SIG-M5 treated with dmso at 0.1 percent for 504 hours (cell line): ENCODE measurements around the gene GREB1.
A peak's percentile ranks its signal among the peaks of the same experiment; 100 is the strongest.

ENCODE experiments used
- DNase-seq: peaks from one replicate; lab custom pipeline; 2025; ENCODE audit not compliant: unreplicated experiment; lab: John Stamatoyannopoulos, UW

GREB1 gene

GRCh38 chr2:11679486-11680181 is 145.8 kb downstream of the GREB1 start:
- DNase-seq = no peak

DNA sequence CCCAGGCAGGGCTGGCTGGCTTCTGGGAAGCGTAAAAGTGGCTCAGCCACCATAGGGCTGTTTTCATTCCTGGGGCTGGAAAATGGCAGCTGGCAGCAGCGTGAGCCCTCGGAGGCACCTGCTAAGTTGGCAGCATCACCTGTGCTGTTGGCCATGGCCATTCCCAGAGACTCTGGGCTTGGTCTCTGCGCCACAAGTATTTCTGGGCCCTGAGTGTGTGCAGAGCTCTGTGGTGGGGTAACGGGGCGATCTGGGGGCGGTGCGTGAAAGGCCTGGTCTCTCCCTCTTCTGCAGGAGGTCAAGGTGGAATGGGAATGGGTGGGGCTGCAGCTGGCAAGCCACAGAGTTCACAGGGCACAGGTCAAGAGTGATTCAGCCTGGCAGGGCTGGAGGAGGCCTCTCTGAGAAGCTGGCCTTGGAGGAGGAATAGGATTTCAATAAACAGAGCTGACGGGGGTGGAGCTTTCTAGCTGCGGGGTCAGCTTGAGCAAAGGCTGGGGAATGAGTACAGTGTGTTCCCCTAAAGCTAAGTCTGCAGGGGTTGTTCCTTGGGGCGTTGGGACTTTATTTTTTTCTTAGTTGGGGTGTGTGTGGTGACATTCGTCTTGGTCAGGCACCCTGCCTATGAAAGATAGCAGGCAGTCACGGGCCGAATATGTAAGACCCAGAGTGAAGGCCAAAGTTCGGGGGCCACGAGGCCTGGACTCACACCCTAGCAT is 146.5 kb downstream of the GREB1 start:
- no peak for DNase-seq

- no peak for DNase-seq
These were observed 147.3 kb downstream of the GREB1 start for GRCh38 chr2:11680901-11681721.

DNA sequence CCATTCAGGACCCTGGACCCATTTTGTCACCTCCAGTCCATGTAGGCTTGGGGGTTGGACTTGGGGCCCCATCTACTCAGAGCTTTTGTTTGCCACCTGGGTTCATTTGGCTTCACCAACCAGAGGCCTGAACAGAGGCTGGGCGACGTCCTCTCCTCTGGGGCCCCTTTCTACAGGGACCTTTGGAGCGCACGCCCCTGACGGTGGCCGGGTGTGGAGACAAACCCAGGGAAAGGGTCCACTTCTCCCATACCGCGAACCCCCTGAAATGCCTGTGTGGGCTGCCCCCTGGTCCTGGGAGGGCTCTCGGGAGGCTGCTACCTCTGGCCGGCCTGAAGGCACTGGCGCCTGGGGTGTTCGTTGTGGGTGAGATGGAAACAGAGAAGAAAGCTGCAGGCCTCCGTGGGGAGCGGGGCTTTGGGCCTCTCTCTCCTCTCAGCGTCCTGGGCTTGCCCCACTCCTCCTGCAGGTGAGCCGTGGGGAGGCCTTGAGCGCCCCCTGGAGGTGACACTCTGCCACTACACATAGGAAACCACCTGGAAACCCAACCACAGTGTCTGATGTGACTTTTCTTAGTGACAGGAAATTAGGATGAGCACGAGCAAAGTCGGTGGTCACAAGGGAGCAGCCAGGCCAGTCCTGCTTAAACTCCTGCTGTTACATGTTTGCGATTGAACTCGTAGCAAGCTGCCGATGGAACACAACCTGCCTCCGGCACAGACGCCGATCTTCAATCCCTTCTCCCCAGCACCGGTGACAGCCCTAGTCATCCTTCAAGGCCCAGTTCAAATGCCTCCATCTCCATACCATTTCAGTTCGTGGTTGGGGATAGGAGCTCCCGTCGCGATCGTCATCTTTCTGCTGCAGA is 148.1 kb downstream of the GREB1 start:
- no peak for DNase-seq

DNA sequence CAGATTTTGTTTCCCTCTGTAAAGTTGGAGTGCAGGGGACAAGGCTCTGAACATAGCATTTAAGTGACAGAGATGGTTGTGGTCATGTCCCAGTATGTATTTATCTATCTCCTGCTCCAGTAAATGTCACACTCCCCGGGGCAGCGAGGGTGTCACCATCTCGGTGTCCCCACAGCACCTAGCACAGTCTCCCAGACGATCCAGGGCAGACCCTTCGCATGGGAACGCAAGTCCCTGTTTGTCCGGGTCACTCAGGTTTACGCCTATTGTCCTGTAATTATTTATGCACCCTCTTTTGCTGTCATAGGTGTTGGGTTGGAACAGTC is 148.7 kb downstream of the GREB1 start:
- no peak for DNase-seq

GRCh38 chr2:11683476-11683875 is 149.6 kb downstream of the GREB1 start:
- DNase-seq = no peak

DNA sequence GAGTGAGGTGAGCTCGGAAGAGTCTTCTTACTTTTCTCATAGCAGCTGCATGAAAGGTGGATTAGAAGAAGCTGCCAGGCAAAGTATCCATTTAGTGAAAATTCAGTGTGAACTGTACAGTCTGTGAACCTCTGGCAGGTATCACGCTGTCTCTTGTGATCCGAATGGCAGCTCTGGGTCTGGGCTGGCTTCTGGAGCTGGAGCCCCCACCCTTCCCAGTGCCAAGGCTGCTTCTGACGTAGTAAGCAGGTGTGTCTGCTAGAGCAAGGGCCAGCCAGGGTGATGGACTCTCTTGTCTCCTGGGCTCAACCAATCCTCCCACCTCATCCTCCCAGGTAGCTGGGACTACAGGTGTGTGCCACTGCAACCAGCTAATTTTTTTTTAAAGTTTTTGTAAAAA is 150.1 kb downstream of the GREB1 start:
- no peak for DNase-seq

DNA sequence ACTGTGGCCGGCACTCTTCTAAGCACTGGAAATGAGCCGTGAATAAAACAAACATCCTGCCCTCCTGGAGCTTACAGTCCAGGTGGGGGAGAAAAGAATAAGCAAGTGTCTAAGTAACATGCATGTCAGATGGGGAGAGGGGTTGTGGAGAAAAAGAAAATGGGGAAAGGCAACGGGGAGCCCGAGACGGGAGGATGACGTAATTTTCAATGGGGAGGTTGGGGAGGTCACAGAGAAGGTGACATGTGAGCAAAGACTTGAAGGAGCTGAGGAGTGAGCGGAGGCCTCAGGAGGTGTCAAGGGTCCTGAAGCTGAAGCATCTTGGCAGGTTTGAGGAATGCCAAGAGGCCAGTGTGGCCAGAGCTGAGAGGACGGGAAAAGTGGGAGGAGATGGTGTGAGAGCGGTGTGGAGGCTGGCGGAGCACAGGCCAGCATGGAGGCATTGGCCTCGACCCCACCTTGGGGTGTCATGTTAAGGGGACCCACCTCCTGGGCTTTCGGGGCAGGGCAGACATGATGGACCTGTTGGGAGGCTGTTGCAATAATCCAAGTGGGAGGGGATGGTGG is 151.1 kb downstream of the GREB1 start:
- DNase-seq = no peak

DNA sequence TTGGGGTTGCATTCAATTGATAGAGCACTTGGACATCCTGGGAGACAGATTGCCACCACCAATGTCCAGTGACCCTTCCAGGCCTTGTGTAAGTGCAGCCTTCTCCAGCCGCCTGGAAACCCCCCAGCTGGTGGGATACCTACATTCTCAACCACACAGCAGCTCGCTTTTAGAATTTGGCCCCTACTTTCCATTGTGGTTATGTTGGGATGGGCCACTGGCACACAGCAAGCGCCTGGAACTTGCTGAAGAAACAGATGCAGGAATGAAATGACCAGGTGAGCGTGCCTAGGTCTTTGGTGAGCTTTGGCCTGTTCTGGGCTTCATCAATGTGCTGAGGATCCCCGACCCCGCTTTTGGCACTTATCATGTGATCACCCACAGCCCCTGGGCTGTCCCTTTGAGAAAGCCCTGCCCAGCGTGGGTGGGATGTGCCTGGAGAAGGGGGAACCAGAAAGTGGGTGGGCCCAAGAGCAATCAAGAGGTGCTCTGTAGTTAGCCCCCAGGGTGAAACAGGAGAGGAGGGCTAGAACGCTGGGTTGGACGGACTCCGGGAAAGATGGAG is 152.1 kb downstream of the GREB1 start:
- no peak for DNase-seq

- no peak for DNase-seq
These were observed 153.9 kb downstream of the GREB1 start for GRCh38 chr2:11687736-11688135.

GRCh38 chr2:11688222-11689069 is 154.6 kb downstream of the GREB1 start:
- DNase-seq = peak; percentile 85

DNA sequence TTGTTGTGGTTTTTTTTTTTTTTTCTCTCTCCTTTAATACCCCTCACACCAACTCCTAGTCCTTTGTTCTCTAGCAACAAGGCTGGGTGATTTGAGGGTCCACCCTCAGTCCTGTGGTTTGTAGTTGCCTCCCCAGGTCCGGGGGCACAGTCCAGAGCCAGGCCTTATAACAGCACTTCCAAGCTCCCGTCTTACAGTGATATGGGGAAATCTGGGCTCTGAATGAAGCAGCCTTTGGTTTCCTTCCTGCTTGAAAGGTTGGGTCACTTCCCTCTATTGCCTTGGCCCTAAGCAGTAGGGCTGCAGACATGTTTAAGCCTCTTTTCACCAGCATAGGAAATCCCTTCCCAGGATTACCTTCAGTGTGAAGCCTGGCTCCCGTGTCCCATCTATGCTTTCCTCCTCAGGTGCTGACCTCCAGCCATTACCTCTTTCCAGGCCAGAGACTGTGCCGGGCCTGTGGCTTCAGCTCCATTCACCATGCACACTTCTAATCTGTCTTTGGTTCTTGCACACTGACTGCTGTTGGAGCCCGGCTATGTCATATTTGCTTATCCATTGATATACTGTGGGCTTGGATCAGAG is 157.3 kb downstream of the GREB1 start:
- peak; percentile 35 for DNase-seq
